SKM-1 treated with dmso at 0.1 percent for 144 hours (cell line): ENCODE data around the gene MTSS2.

ENCODE experiments used
- DNase-seq: peaks from one replicate; lab custom pipeline; 2025; ENCODE audit not compliant: unreplicated experiment; lab: John Stamatoyannopoulos, UW

Gene MTSS2

GRCh38 chr16:70687102-70687511 is 1.3 kb upstream of the MTSS2 start:
- DNase-seq, result no peak

GRCh38 chr16:70686376-70687101 is 686 bp upstream of the MTSS2 start:
- DNase-seq, result no peak

- no peak for DNase-seq
These were observed 554 bp downstream of the MTSS2 start for GRCh38 chr16:70685061-70685937.

- DNase-seq, result no peak
These were observed 1.4 kb downstream of the MTSS2 start for GRCh38 chr16:70684146-70685060.

GRCh38 chr16:70683146-70683944 is 2.5 kb downstream of the MTSS2 start:
- DNase-seq, result no peak

- no peak for DNase-seq
These were observed 3.4 kb downstream of the MTSS2 start for GRCh38 chr16:70682239-70683145.

- no peak for DNase-seq
These were observed 4.2 kb downstream of the MTSS2 start for GRCh38 chr16:70681382-70682238.

- no peak for DNase-seq
These were observed 5.1 kb downstream of the MTSS2 start for GRCh38 chr16:70680495-70681381.

GRCh38 chr16:70679671-70680494 is 6.0 kb downstream of the MTSS2 start:
- DNase-seq, result no peak

GRCh38 chr16:70678898-70679670 is 6.8 kb downstream of the MTSS2 start:
- DNase-seq, result no peak

GRCh38 chr16:70678121-70678897 is 7.5 kb downstream of the MTSS2 start:
- no peak for DNase-seq

GRCh38 chr16:70677499-70678120 is 8.2 kb downstream of the MTSS2 start:
- no peak for DNase-seq

- no peak for DNase-seq
These were observed 9.0 kb downstream of the MTSS2 start for GRCh38 chr16:70676675-70677498.
